Measurements from ENCODE around the gene NME3.
"Not testable (repeated sequence)": the region's sequence is repeated elsewhere in the genome, so short reads cannot be mapped to it uniquely, and the experiment has no call there.

The NME3 gene

DNA sequence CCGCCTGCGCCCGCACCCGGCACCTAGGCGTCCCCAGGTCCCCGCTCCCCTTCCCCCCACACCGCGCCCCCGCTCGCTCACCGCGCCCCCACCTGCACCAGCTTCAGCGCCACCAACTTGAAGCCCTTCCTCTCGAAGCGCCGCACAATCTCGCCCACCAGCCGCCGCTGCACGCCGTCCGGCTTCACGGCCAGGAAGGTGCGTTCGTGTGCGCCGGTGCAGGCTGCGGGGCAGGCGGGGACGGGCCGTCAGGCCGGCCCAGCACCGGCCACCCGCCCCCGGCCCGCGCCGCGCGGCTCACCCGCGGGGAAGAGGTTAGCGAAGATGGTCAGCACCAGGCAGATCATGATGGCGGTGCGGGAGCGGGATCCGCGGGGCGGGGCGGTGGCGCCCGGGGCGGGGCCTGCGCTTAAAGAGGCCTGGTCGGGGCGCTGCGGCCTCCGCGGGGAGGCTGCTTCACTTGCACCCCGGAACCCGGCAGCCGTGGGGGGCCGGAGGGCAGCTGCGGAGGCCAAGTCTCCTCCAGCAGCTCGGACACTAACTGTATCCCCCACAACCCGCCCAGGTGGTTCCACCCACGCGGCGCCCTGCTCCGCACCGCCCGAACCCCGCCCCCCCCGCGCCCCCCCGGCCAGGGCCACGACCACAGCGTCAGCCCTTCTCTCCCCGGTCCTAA, at the start of gene NME3:
TSS of gene NME3 (minus strand) at position 356 of the 676 bp plus-strand sequence. CDS start at position 347, 9 bp downstream.
- peak; percentile 62 for DNase-seq

DNA sequence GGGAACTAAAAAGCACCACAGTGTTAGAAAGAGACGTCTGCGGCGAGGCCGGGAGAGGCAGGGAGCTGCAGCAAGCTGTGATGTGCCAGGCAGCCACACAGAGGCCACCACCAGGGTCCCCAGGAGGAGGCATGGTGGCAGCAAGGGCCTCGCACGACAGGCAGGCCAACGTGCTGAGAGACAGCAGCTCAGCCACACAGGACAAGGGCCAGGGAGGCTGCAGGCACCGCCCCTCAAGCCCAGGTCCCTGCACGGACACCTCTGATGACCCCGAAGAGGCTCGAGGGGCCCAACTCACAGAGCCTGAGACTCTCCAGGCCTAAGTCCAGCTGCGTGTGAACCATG, 49.6 kb upstream of the NME3 start:
- DNase-seq, result no peak

GRCh38 chr16:1820096-1820945, 49.0 kb upstream of the NME3 start:
- no peak for DNase-seq

DNA sequence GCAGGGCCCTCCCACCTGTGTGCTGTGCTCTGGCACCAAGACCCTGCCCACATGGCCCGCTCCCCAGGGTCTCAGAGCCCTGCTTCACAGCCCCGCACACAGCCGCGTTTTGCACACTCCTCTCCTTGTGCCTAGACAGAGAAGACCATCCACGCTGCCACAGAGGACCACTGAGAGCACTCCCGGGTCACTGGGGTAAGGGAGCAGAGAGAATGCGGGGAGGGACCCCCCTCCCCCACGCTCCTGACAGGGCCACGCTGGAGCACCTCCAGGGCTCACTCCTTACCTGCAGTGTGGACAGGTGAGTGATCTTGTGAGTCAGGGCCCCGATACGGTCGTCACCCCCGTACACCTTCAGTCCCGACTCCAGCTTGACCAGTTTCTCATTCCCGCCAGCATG, 48.3 kb upstream of the NME3 start:
- no peak for DNase-seq

- DNase-seq, result no peak
Observed at GRCh38 chr16:1818873-1819525, 47.7 kb upstream of the NME3 start.

GRCh38 chr16:1818204-1818872, 47.0 kb upstream of the NME3 start:
- DNase-seq, result no peak

DNA sequence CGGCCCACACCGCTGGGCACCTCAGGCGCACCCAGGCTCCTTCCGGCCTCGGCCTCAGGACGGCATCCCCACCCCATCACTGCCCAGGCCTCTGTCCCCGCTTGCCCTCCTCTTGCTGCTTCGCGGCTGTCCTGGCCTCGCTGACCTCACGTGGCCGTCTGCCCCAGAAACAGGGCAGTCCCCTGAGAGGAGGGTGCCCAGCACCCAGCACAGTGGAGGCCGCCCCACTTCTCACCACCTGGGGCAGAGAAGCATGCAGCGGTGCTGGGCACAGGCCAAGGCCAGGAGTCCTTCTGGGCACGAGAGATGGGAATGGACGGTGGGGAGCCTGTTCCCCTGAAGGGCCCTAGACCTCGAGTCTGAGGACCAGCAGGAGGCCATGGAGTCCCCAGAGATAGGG, 46.4 kb upstream of the NME3 start:
- DNase-seq, result no peak

- no peak for DNase-seq
Observed at GRCh38 chr16:1817276-1817589, 45.9 kb upstream of the NME3 start.

DNA sequence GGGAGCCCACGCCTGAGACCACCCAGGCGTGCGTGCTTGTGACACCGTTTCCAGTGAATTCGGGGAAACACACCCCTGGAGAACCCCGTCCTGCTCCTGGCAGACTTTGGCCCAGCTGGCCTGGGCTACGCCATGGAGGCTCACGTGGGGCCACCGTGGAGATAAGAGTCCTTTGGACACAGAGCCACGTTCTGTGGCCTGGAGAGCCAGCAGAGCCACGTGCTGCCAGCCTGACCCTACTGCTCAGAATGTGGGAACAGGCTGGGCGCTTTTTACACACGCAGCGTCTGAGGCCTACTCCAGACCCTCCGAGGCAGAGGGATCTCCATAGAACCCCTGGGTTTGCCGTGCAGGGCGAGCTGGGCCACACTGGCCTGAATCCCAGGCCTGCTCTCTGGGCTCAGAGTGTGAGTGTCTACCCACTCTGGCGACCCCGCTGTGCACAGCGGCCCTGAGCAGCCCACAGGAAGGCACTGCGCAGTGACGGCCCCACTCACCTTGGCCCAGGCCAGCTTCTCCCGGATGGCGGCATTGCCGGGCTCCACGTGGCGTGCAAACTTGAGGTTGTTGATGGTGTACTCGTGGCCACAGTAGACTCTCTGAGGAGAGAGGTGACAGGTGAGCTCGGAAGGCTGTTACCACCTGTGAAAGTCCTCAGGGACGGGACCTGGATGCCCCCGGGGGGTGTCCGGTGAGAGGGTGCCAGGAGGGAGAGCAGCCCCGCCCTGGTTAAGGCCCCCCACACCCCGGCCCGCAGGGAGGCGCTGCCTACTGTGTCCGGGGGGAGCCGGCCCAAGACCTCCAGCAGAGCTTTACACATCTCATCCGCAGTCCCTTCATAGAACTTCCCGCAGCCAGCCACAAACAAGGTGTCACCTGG, 45.3 kb upstream of the NME3 start:
- DNase-seq, result no peak

DNA sequence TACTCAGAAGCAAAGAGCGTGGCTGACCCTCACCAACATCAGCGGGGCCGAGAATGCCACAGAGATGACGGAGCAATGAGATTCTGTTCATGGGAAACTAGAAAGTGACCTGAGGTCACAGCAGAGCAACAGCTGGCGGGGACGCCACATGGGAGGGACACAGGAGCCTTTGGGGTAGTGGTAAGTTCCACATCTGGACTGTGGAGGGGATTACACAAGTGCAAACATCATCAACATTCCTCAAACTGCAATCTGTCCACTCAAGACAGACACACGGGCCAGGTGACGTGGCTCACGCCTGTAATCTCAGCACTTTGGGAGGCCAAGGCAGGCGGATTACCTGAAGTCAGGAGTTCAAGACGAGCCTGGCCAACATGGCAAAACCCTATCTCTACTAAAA, 44.1 kb upstream of the NME3 start:
- no peak for DNase-seq

DNA sequence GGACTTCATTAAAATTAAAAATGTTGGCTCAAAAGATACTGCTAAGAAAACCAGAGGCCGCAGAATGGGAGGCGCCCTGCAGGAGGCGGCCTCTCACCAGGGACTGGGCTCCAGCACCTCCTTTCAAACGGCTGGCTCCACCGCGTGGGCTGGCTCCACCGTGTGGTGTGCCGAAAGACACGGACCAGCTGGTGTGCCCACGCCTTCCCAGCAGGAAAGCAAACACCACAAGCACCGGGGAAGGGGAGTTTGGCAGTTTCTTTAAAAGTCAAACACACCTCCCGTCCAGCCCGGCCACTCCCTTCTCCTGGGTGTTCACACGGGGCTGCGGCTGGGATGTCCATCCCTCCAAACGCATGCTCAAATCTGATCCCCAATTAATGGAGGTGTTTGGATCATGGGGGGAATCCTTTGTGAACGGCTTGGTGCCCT, 41.4 kb upstream of the NME3 start:
- DNase-seq, result peak; percentile 63

GRCh38 chr16:1810536-1810935, 39.2 kb upstream of the NME3 start:
- DNase-seq, result no peak

GRCh38 chr16:1810106-1810505, 38.8 kb upstream of the NME3 start:
- no peak for DNase-seq

DNA sequence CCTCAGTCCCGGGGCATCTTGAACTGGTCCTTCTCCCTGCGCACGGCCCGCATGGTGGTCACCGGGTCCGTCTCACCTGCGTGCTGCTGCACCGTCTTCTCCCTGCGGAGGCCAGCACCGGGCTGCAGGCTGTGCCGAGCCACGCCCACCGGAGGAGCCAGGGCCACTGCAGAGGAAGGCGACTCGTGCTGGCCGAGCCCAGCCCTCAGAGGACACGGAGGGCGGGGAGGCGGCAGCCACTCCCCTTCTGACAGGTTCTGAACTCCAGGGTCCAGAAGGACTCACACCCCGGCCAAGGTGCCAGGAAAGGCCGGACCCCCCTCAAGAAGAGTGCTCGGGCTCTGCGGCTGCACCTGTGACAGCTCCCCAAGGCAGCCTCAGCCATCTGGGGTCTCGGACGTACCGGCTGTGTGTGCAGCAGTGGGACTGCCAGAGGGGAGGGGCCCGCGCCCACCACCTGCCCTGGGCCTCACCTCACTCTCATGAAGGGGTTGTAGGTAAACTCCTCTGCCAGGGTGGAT, 38.0 kb upstream of the NME3 start:
- no peak for DNase-seq

DNA sequence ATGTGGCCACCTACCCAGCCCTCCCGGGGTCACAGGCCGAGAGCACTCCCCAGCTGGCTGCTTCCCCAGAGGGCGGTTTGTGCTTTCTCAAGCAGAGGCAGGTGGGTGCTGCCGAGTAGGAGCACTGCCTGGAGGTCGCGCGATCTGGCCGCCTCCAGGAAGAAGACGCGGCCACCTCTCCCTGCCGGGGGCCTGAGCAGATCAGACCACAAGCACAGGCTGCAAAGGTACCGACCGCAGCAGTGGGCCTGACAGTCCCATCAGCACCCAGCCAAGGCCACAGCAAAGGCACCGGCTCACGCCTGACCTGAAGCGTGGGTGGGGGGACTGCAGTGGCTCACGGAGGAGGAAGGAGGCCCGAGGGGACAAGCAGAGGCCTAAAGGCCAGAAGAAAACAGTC, 37.3 kb upstream of the NME3 start:
- DNase-seq, result no peak

- DNase-seq, result no peak
Observed at GRCh38 chr16:1807626-1808025, 36.3 kb upstream of the NME3 start.

DNA sequence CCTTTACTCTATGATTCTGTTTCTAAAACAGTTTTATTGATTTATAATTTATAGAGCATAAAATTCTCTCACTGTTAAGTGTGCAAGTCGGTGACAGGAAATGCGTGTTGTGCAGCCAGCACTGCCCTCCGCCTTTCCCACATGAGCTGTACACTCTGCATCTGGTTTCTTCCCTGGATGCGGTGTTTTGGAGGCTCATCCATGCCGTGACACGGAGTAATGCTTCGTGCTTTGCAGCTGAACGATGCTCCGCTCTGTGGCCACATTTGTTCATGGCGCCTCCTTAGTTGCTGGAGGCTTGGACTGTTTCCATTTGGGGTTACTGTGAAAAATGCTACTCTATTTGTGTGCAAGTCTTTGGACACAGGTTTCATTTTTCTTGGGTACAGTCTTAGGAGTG, 29.4 kb upstream of the NME3 start:
- DNase-seq, result no peak

DNA sequence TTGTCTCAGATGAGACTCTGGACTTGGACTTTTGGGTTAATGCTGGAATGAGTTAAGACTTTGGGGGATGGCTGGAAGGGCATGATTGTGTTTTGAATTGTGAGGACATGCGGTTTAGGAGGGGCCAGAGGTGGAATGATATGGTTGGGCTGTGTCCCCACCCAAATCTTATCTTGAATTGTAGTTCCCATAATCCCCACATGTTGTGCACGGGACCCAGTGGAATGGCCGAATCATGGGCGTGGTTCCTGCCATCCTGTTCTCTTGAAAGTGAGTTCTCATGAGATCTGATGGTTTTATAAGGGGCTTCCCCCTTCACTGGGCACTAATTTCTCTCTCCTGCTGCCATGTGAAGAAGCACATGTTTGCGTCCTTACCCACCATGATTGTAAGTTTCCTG, 27.9 kb upstream of the NME3 start:
- not testable (repeated sequence) for DNase-seq

DNA sequence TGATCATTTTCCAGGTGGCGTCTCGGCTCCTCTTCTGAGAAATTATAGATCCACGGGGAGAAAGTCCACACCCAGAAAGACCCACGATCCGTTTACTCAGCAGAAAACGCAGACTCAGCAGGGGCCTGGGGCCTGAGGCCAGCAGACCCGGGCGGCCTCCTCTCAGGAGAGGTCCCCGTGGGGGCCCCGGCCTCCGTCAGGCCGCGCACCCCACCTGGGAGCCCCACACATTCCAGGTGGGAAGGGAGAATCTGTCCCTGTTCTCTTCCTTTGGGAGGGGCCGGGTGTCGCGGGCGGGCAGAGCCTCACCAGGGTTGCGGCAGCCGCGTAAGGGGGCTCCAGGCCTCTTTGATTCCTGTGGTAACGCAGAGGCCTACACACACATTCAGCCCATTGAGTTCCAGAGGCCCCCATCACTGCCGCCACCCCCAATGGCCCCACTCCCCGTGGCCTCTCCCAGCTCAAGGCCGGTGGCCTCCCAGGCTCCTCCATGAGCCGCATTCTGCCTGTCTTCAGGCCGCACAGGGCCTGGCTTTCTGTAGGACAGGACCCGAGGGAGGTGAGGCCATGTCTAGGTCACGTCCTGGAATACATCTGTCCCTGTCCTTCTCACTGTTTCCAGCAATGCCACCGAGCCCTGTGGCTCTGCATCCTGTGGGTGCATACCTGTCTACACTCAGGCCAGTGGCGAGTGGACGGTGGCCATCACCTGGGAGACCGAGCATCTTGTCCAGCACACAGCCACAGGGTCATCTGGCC, 23.7 kb upstream of the NME3 start:
- DNase-seq, result no peak

- DNase-seq, result no peak
Observed at GRCh38 chr16:1794221-1794871, 23.0 kb upstream of the NME3 start.

Measured in HCEC 1CT (cell line).